GM04504 (cell line): ENCODE data around the gene LRP6.

Experiments
- DNase-seq: peaks from one replicate; pipeline ENCODE4 v3.0.0-alpha.2; 2012; ENCODE audit warnings: low read depth

The LRP6 gene

DNA sequence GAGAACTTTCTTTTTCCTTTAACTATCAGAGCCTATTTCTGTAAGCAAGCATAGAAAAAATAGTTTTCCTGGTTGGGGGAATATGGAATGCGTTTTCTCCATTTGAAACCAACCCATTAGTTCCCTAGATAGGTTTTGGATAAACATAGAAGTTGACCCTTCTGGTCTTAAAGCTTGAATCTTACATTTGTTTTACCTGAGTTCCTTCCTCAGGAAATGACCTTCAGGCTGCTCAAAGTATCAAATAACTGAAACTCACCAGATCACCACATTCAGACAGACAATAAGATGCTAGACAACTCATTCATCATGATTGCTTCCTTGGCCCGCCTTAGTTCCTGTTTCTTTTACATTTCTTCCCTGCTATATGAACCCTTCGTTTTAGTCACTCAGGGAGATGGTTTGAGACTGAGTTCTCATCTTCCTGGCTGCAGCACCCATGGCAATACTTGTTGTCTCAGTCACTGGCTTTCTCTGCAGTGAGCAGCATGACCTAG is 52.2 kb downstream of the LRP6 start:
- DNase-seq: no peak

DNA sequence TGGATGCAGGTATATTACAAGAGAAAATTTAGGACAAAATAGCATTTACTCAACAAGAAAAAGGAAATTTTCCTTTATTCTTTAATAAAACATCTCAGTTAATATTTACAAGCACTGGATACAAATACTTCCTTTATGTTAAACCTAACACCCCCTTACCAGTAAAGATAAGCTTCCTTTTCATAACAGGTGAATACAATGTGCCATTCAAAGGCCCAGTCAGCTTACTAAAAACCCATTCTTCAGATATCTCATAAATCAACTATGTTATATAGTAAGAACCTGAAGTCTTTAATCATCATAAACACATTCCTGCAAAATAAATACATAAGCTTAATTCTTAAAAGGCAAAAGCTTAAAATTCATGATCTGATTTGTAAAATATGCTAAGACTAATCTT is 52.6 kb downstream of the LRP6 start:
- no peak for DNase-seq

DNA sequence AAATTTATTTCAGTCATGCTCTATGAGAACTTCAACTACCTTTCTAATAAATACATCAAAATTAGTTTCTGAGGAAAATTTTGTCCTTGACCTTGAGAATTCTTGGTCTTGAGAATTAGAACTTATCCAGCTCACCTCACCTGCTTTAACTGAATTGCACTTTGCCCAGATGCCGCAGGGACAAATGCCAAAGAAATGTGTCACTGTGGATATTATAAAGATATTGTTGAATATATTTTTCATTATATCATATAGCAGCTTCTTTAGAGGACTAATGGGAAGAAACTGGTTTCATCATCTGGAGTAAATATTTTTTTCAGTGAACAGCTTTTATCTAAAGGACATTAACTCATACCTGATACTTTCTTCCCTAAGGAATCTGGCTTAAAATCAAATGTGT is 54.1 kb downstream of the LRP6 start:
- no peak for DNase-seq

DNA sequence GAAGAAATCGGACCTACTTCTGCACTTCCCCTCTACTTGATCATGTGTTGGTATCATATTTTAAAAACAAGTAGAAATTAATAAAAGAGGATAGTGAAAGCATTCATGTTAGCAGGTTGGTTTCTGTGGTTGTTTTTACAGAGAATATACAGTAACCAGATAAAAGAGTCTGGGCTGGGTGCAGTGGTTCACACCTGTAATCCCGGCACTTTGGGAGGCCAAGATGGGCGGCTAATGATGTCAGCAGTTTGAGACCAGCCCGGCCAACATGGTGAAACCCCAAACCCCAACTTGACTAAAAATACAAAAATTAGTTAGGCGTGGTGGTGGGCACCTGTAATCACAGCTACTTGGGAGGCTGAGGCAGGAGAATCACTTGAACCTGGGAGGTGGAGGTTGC is 55.9 kb downstream of the LRP6 start:
- no peak for DNase-seq

DNA sequence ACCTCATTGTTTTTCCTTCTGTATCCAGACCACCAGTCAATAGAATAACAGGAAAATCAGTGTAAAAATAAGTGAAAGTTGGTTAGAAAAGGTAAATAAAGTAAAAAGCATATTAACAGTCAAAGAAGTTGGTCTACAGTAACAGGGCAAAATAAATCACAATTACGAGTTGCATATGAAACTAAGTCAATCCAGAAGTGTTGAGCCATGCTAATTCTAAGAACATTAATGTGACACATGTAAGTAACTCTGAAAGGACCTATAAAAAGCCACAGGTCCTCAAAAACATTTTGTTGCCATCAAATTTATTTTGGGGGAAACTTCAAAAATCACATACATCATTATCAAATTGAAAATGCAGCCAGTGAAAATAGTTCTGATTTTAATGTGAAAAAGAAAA is 56.4 kb downstream of the LRP6 start:
- no peak for DNase-seq

DNA sequence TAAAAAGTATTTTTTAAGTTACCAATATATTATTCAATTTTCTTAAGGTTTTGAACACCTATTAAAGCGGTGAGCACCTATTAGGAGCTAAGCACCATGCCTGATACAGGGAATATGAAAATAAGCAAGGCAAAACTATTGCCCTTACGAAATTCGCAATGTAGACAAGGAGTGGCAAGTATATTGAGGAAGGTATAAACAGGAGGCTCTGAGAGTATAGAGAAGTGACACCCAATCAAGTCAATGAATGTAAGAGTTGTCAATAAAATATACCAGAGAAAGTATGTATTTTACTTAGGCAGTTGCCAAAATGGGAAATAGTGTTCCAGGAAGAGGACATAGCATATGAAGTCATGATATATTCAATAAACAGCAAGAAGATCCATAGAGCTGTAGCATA is 57.2 kb downstream of the LRP6 start:
- no peak for DNase-seq

DNA sequence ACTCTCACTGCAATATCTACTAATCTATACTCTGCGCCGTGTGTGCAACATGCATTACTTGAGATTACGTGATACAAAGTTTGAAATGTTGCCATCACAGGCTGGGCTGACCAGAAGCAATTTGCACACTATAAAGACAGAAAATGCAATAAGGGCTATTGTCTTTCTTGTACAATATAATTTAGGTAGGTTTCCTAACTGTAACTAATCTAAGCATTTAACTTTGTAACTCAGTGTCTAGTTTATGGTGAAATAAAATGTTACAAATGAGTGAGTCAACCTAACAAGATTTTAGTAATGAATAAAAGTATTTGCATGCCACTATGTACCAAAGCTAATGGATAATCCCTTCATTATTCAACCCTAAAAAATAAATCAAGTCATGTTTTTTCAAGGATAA is 57.8 kb downstream of the LRP6 start:
- no peak for DNase-seq

DNA sequence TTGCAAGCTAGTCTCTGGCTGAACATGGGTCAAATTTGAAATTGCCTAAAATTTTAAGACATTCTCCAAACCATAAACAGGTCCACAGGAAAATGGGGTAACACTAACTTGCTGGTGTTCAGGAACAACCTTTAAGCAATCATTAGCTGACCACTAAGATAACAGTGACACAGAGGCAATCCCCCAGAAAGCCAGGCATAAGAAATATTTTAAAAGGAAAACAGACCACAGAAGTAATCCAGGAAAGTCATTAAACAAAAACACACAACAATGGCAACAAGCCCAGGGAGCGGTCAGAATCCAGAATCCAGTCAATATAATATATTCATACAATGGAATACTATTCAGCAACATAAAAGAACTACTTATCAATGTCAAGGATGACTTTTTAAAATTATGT is 59.1 kb downstream of the LRP6 start:
- DNase-seq: no peak

DNA sequence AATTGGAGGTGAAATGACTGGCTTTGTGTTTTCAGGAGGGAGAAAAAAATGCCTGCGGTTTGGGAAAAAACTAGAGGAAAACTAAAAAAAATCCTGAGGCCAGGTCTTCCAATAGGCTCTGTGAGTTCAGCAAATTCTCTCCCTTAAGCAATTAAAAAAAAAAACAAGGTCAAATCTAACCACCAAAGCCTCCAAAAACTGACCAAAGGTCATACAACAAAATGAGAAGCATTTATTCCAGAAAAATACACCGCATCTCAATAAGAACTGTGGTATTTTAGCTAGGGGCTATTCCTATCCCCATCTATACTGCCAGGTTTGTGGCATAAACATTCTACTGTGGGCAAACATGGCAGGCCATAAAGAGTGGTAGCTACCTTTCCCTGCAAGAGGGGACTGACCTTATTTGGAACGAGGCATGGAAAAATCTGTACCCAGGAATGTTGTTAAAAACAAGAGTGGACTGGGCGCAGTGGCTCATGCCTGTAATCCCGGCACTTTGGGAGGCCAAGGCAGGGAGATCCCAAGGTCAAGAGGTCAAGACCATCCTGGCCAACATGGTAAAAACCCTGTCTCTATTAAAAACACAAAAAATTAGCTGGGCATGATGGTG is 60.0 kb downstream of the LRP6 start:
- DNase-seq: no peak

DNA sequence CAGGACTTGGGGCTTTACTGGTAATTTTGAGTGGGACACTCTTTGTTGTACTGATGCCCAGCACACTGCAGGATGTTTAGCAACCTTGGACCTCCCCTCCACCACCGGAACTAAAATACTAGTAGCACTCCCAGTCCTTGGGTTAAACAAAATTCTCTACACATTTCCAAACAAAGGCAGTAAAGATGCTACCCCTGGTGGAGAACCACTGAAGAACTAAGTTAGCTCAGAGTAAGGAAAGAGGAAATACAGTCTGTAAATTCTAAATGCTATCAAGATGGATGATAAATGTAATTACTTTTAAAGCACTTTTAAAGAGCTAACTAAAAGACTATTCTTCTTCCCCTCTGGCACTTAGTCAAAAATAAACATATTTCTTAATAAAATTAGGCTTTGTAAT is 64.1 kb downstream of the LRP6 start:
- DNase-seq: no peak

DNA sequence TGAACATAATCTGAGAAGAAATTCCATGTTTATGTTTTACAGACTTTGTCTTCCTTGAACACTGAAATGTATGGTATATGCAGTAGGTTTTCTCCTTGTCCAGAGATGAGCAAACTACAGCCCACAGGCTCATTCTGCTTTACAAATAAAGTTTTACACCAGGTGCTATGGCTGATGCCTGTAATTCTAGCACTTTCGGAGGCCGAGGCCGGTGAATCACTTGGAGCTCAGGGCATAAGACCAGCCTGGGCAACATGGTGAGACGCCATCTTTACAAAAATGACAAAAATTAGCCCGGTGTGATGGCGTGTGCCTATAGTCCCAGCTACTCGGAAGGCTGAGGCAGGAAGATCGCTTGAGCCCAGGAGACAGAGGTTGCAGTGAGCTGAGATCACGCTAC is 64.7 kb downstream of the LRP6 start:
- DNase-seq: no peak

DNA sequence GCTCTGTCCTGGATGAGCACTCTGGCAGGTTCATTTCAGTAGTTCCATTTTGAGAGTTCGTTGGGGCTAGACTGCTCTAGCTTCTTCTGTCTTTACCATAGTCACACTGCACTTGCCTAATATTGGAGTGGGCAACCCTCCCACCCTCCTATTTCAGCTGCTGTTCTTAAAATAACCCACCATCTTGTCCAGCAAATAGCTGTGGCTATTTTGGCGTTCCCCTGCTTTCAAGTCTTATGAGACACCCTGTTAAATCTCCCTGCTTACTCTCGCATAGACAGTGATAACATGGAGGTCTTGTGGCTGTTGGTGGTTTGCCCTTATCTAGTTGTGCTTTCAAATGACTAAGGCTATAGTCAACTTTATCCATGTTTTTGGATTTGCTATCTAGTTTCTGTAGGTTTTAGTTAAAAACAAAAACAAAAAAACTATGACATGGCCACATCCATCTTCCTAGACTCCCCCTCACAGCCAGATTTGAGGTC is 65.5 kb downstream of the LRP6 start:
- DNase-seq: no peak

DNA sequence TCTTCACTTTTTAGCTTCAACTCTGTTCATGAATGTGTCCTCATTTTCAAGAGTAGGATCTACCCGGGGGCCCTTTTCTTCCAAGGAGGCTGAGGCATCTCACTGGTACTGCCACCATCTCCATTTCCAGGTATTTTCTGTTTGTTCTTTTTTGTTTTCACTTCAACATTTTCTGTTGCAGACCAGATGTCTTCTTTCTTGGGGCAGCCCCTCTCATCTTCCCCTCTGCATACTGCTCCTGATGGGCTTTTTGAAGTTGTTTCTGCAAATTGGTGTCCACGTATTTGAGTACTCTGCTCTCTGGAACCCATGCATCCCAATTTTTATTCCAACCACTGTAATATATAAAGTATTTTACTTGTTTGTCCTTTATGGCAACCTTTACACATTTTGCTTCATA is 66.5 kb downstream of the LRP6 start:
- no peak for DNase-seq

DNA sequence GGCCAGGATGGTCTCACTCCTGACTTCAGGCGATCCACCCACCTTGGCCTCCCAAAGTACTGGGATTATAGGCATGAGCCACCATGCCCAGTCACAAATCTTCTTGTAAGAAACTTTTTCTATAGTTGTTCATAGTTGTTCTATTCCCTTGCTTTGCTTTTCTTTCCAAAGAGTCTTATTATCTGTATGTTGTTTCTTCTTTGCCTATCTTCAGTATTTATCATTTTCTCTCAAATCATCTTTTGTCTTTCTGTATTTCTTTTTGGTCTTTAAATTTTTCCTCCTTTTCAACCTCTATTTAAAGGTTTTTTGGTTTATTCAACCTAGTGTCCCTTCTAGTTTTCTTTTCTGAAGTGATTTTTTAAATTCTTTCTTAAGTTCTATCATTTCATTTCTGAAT is 68.7 kb downstream of the LRP6 start:
- DNase-seq: no peak

DNA sequence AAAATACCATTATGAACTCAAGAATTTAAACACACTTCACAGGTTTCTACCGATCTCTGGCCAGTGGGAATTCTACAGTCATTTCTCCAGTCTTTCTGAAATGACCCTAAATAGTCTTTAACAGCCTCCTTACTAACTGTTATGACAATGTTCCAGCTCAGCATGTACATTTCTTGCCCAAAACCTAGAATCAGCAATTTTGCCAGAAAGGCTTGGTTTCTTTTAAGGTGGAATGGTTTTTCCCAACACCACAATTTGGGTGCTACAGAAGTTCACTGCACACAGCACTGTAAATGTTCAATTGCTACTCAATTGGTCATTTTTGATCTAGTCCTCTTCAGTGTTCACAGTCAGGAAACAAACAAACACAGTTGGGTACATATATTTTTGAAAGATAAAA is 69.7 kb downstream of the LRP6 start:
- no peak for DNase-seq

DNA sequence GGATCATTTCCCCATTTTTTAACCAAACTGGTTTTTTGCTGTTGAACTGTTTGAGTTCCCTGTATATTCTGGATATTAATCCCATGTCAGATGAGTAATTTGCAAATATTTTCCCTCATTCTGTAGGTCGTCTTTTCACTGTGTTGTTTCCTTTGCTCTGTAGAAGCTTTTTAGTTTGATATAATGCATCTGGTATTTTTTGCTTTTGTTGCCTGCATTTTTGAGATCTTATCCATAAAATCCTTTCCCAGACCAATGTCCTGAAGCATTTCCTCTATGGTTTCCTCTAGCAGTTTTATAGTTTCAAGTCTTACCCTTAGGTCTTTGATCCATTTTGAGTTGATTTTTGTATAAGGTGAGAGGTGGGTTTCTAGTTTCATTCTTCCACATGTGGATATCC is 71.3 kb downstream of the LRP6 start:
- DNase-seq: no peak

DNA sequence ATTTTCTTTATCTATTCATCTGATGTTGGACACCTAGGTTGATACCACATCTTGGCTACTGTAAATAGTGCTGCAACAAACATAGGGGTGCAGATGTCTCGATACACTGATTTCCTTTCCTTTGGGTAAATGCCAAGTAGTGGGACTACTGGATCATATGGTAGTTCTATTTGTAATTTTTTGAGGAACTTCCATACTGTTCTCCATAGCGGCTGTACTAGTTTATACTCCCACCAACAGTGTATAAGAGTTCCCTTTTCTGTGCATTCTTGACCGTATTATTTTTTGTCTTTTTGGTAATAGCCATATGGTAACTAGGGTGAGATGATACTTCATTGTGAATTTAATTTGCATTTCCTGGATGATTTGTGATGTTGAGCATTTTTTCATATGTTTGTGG is 71.8 kb downstream of the LRP6 start:
- no peak for DNase-seq

DNA sequence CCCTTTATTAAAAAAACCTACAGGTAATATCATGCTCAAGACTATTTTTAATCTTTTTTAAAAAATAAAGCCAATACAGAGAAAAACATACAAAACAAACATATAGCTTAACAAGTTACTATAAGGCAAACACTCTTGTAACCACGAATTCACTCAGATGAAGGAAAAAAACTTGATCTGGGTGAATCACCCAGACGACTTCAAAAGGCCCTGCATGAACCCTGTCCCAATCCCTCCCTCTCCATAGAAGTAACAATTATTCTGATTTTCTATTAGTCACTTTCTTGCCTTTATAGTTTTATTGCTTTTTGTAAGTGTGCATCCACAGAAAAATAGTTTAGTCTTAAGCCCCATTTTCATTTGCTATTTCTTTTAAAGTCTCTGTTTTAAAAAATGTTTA is 72.6 kb downstream of the LRP6 start:
- DNase-seq: no peak

DNA sequence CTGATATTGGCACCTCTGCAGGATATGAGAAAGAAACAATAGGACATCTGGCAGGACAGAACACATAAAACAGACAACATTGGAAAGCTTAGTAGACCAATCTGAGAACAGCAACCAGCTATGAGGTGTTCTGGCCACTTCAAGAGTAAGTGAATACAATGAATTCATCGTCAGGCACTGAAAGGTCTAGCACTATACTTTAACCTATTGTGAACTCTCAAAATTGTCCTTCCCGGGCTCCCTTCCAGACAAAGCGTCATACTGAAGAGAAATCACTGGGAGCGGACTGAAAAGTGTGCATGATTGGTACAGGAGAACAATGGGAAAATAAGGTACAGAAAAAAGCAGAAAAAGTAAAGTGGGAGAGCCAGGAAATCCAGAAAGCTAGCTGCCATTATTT is 75.8 kb downstream of the LRP6 start:
- DNase-seq: no peak

DNA sequence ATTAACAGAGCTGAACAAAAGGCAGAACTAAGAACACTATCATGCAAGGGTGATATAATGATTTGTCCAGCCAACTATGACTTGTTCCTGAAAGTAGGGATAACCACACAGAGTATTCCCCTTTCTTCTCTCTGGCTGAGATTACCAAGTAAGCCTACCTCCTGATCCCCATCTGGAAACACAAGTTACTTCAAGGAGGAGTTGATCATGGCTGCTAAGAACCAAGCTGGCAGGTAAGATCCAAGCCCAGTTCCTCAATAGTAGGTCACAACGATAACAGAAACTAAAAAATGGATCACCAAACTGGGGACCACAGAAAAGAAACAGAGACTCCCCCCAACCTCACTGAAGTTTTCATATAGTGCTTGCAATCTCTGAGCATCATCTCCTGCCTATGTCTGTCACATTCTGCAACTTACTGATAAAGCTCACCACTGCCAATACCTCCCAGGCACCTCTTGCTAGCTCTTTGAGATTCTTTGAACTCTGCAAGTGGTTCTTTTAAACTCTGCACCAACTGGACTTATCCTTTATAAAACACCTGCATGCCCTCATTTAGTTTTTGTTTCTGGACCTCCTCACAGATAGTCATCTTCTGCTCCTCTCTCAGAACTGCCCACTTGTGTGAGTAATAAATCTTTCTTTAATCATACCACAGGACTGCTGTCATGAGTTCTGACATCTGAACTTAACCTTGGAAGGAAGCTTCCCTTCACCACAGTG is 76.6 kb downstream of the LRP6 start:
- DNase-seq: no peak

DNA sequence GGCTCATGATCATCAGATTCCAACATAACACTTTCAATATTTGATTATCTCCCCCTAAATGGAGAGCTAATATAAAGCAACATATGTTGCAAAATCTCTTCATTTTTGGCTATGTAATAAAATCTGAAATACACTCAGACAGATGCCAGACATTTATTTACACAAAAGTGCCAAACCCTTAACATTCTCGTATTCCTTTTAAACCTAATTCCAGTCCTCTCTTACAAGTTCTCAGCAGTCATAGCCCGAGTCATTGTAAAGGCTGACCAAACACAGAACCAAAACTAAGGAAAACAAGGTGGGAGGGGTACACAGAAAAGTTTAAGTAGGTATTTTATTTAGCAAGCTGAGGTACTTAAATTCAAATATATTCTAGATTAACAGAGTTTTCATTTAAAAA is 81.4 kb downstream of the LRP6 start:
- no peak for DNase-seq

DNA sequence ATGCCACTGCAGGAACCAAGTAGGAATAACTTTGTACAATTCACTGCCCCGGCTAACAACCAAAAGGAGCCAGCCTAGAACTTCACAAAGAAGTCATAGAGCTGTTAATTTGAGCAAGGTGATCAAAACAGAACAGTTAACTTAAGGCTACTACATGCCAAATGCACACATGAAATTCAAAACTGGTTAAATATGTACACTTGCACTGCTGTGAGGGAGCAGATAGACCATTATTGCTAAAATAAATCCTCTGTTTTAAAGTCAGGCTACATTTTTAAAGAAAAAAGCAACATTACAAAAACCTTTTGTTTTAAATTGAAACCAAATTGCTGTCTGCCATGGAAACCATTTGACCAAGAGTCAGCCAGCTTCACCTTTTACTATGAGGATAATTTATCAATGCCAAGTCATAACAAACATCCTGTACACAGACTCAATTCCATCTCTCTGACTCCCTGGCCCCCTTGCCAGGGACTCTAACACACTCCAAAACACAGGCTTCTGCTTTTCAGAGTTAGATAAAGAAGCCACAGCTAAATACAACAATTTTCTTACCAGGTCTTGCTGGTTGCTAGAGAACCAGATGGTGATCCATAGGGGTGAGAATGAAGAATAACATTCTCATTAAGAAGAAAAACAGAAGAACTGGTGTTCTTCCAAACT is 84.0 kb downstream of the LRP6 start:
- DNase-seq: no peak

DNA sequence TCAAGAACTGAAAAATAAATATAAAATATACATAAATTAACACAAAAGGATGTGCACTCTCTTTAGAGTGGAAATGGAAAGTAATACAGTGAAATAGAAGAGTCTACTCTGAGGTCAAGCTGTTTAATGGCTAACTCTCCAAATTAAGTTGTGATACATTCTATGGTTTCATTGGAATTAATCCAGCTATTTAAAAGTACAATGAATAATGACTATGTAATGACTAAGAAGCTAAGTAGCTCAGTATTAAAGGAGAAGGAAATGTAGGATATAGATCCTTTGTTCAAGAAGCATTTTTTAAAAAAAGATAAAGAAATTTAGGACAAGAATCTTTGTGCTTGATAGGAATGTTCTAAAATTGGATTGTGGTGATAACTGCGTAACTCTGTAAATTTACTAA is 85.3 kb downstream of the LRP6 start:
- no peak for DNase-seq
